K562 (cell line): ENCODE measurements around the gene EIF4G1. TPM values are rescaled to one million over a fixed set of nuclear protein-coding genes. Genes with fewer than 3 reads are reported as not detected.

ENCODE experiments used
- JUND ChIP-seq, 2 experiments: IDR thresholded peaks; 2 replicates in 1 of 2; 3 replicates in 1 of 2; pipeline ENCODE4 v1.6.1; 2011; ENCODE audit warnings: borderline replicate concordance in 2 of 2, low read depth in 2 of 2, low read length in 2 of 2, improper control_type of control experiment in 1 of 2, missing biosample characterization in 1 of 2, missing genetic modification characterization in 1 of 2, missing genetic modification reagents in 1 of 2
- MEF2A ChIP-seq: IDR thresholded peaks from 2 replicates; pipeline ENCODE4 v1.6.1; 2011; ENCODE audit warnings: low read depth, mild to moderate bottlenecking, low read length, moderate library complexity; ENCODE audit not compliant: control insufficient read depth
- RAD21 ChIP-seq, 2 experiments: fragments of 250-450 bp in 1 of 2; fragments of 450-650 bp in 1 of 2; sonication (Bioruptor Pico) in 1 of 2; formaldehyde crosslinking in 1 of 2; IDR thresholded peaks in 1 of 2; conservative IDR thresholded peaks in 1 of 2; 2 replicates each; pipeline versions ENCODE4 v1.4.0 to v1.8.0; 2020 to 2022; ENCODE audit warnings: mild to moderate bottlenecking in 2 of 2, moderate library complexity in 1 of 2
- RBM22 ChIP-seq: fragments of 200-400 bp; formaldehyde crosslinking; IDR thresholded peaks from 2 replicates; pipeline ENCODE4 v1.6.1; 2018; ENCODE audit warnings: low read length, low read depth; ENCODE audit not compliant: poor library complexity, severe bottlenecking
- RBM25 ChIP-seq: fragments of 200-400 bp; formaldehyde crosslinking; IDR thresholded peaks from 2 replicates; pipeline ENCODE4 v1.6.1; 2018; ENCODE audit warnings: low read length, low read depth, moderate library complexity; ENCODE audit not compliant: severe bottlenecking
- SIX5 ChIP-seq, 2 experiments: IDR thresholded peaks; 2 replicates each; pipeline ENCODE4 v1.6.1; 2011; ENCODE audit warnings: low read length in 2 of 2, borderline replicate concordance in 1 of 2, low read depth in 1 of 2, mild to moderate bottlenecking in 1 of 2, moderate library complexity in 1 of 2; ENCODE audit not compliant: insufficient read depth in 1 of 2
- TAF15 ChIP-seq: fragments of 200-400 bp; formaldehyde crosslinking; IDR thresholded peaks from 2 replicates; pipeline ENCODE4 v1.6.1; 2017; ENCODE audit warnings: mild to moderate bottlenecking, low read depth, low read length, moderate library complexity
- TBL1XR1 ChIP-seq, 2 experiments: IDR thresholded peaks; 2 replicates each; pipeline ENCODE4 v1.6.1; 2012; ENCODE audit warnings: improper control_type of control experiment in 2 of 2, low read length in 2 of 2, mild to moderate bottlenecking in 1 of 2
- TOE1 ChIP-seq, 2 experiments: fragments of 450-650 bp in 1 of 2; sonication (generic) in 1 of 2; formaldehyde crosslinking in 1 of 2; IDR thresholded peaks; 2 replicates each; pipeline versions ENCODE4 v1.7.1 to v1.8.0; 2016 to 2022; ENCODE audit warnings: borderline replicate concordance in 2 of 2, mild to moderate bottlenecking in 2 of 2, antibody characterized with exemption in 1 of 2, inconsistent platforms in 1 of 2, low read depth in 1 of 2, missing genetic modification reagents in 1 of 2, moderate library complexity in 1 of 2
- U2AF2 ChIP-seq: fragments of 200-400 bp; formaldehyde crosslinking; optimal IDR thresholded peaks from 2 replicates; pipeline ENCODE3; 2017; ENCODE audit warnings: low read depth, mild to moderate bottlenecking, low read length
- ZC3H11A ChIP-seq: IDR thresholded peaks from 2 replicates; pipeline ENCODE4 v1.6.1; 2012; ENCODE audit warnings: low read depth, low read length, improper control_type of control experiment
- ZNF134 ChIP-seq: fragments of 250-450 bp; sonication (Bioruptor Pico); conservative IDR thresholded peaks from 2 replicates; pipeline ENCODE4 v1.4.0; 2020
- ZNF324 ChIP-seq: fragments of 250-450 bp; sonication (Bioruptor Pico); IDR thresholded peaks from 2 replicates; pipeline ENCODE4 v1.4.0; 2020; ENCODE audit warnings: mild to moderate bottlenecking
- ZNF551 ChIP-seq: fragments of 250-450 bp; sonication (Bioruptor Pico); IDR thresholded peaks from 2 replicates; pipeline ENCODE4 v1.5.0; 2021; ENCODE audit warnings: mild to moderate bottlenecking, moderate library complexity
- ZNF668 ChIP-seq: fragments of 250-450 bp; sonication (Bioruptor Pico); IDR thresholded peaks from 2 replicates; pipeline ENCODE4 v1.8.0; 2022; ENCODE audit warnings: mild to moderate bottlenecking, inconsistent platforms
- ZNF77 ChIP-seq: fragments of 250-450 bp; sonication (Bioruptor Pico); IDR thresholded peaks from 2 replicates; pipeline ENCODE4 v1.5.0; 2020
- polyA plus RNA-seq, 8 experiments: library from polyadenylated mRNA; depleted of rRNA in 4 of 8; stranded (reverse) in 5 of 8; unstranded in 3 of 8; fragments of >200 nt; fragmentation: Nextera tagmentation in 2 of 8; fragmentation: Illumina TruSeq in 1 of 8; extraction: Ambion mirVana in 2 of 8; extraction: Trizol in 1 of 8; gene quantifications; 2 replicates each; pipeline versions ENCODE4 v1.2.1 to v1.2.3, GENCODE V29; 2011 to 2014; ENCODE audit warnings: inconsistent platforms in 1 of 8, missing spikeins in 1 of 8
- total RNA-seq, 7 experiments: library from RNA; depleted of rRNA in 6 of 7; stranded (reverse); fragments of >200 nt in 6 of 7; fragmentation: Illumina TruSeq in 2 of 7; extraction: Trizol in 2 of 7; gene quantifications; 2 replicates each; pipeline versions ENCODE4 v1.2.1 to v1.2.3, GENCODE V29; 2011 to 2021; ENCODE audit warnings: low replicate concordance in 1 of 7
- TF ChIP-seq, protein P1 (sequence below), 2 experiments: fragments of 450-650 bp; IDR thresholded peaks; 2 replicates each; pipeline ENCODE4 v1.6.1; 2018; ENCODE audit warnings: mild to moderate bottlenecking in 2 of 2, low read depth in 1 of 2; ENCODE audit not compliant: partially characterized antibody in 2 of 2
- TF ChIP-seq, protein P2 (sequence below): fragments of 450-650 bp; formaldehyde crosslinking; IDR thresholded peaks from 2 replicates; pipeline ENCODE4 v1.4.0; 2020; ENCODE audit warnings: mild to moderate bottlenecking, moderate library complexity
- TF ChIP-seq, protein P3 (sequence below): fragments of 250-450 bp; sonication (Bioruptor Pico); IDR thresholded peaks from 2 replicates; pipeline ENCODE4 v1.4.0; 2020; ENCODE audit warnings: mild to moderate bottlenecking

EIF4G1 gene
- total and polyA plus RNA-seq, 9 of the 15 experiments (the other 6 are each of a cell fraction or from before 2014, with no cell fraction given): 4.6 to 505 (median 155) TPM

DNA sequence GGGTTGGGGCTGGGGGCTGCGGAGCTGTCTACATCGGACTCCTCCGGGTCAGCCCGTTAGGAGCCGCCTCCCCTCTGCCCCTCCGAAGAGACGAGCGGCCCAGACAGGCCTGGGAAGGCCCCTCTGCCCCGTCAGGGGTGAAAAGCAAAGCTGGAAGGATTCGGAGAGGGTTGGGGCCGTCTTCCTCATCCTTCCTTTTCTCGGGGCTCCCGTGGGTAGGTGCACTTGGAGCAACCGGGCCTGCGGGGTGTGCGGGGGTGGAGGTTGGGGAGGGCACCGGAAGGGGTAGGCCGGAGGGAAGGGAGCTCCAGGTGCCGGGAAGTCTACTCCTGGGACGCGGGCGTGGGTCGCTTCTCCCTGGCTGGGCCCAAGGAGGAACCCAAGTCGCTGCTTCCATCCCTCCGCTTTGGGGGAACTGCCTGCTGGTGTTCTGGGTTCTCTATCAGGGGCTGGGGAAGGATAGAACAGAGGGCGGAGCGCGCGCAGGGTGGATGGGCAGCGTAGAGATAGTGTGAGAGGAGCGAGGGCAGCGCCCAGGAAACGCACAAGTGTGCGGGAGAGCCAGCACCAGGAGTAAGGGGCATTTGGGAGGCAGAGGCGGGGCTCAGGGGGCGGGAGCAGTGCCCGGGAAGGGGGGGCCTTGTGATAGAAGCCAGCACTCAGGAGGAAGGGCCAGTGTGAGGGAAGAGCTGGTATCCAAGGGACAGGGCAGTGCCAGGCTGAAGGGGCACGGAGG is 47.7 kb downstream of the EIF4G1 start (continued):
- TF ChIP-seq, protein P1, sequence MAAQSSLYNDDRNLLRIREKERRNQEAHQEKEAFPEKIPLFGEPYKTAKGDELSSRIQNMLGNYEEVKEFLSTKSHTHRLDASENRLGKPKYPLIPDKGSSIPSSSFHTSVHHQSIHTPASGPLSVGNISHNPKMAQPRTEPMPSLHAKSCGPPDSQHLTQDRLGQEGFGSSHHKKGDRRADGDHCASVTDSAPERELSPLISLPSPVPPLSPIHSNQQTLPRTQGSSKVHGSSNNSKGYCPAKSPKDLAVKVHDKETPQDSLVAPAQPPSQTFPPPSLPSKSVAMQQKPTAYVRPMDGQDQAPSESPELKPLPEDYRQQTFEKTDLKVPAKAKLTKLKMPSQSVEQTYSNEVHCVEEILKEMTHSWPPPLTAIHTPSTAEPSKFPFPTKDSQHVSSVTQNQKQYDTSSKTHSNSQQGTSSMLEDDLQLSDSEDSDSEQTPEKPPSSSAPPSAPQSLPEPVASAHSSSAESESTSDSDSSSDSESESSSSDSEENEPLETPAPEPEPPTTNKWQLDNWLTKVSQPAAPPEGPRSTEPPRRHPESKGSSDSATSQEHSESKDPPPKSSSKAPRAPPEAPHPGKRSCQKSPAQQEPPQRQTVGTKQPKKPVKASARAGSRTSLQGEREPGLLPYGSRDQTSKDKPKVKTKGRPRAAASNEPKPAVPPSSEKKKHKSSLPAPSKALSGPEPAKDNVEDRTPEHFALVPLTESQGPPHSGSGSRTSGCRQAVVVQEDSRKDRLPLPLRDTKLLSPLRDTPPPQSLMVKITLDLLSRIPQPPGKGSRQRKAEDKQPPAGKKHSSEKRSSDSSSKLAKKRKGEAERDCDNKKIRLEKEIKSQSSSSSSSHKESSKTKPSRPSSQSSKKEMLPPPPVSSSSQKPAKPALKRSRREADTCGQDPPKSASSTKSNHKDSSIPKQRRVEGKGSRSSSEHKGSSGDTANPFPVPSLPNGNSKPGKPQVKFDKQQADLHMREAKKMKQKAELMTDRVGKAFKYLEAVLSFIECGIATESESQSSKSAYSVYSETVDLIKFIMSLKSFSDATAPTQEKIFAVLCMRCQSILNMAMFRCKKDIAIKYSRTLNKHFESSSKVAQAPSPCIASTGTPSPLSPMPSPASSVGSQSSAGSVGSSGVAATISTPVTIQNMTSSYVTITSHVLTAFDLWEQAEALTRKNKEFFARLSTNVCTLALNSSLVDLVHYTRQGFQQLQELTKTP (IDR thresholded peaks at IDR 0.05; ENCODE audit: low read depth in 1 of 2, partially characterized antibody in 2 of 2): peak in 1 of 2 experiments; percentile 28
- TF ChIP-seq ZC3H11A (no peak), ZNF134 (CRISPR knock-in tag) (no peak), RBM22 (no peak), TOE1 (IDR thresholded peaks at IDR 0.05; ENCODE audit: borderline replicate concordance) (peak; percentile 49; the same call in 1 of the 2 replicates), TOE1 (CRISPR knock-in tag; IDR thresholded peaks at IDR 0.05; ENCODE audit: borderline replicate concordance, low read depth) (no peak), JUND (IDR thresholded peaks at IDR 0.05; ENCODE audit: borderline replicate concordance, low read depth, low read length) (no peak), JUND (tag; IDR thresholded peaks at IDR 0.05; ENCODE audit: borderline replicate concordance, low read depth, low read length) (no peak), MEF2A (no peak), ZNF324 (CRISPR knock-in tag) (no peak), RBM25 (no peak), ZNF668 (CRISPR knock-in tag) (no peak), RAD21 (CRISPR knock-in tag; conservative IDR thresholded peaks at IDR 0.05 in 1 of 2, IDR thresholded peaks at IDR 0.05 in 1 of 2) (no peak), SIX5 (IDR thresholded peaks at IDR 0.05; ENCODE audit: borderline replicate concordance in 1 of 2, insufficient read depth in 1 of 2, low read depth in 1 of 2, low read length in 2 of 2) (no peak), ZNF551 (CRISPR knock-in tag) (no peak), TBL1XR1 (IDR thresholded peaks at IDR 0.05; ENCODE audit: low read length in 2 of 2) (no peak), U2AF2 (no peak), ZNF77 (no peak), TAF15 (no peak)
- TF ChIP-seq, protein P2, sequence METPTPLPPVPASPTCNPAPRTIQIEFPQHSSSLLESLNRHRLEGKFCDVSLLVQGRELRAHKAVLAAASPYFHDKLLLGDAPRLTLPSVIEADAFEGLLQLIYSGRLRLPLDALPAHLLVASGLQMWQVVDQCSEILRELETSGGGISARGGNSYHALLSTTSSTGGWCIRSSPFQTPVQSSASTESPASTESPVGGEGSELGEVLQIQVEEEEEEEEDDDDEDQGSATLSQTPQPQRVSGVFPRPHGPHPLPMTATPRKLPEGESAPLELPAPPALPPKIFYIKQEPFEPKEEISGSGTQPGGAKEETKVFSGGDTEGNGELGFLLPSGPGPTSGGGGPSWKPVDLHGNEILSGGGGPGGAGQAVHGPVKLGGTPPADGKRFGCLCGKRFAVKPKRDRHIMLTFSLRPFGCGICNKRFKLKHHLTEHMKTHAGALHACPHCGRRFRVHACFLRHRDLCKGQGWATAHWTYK: no peak
- TF ChIP-seq, protein P3, sequence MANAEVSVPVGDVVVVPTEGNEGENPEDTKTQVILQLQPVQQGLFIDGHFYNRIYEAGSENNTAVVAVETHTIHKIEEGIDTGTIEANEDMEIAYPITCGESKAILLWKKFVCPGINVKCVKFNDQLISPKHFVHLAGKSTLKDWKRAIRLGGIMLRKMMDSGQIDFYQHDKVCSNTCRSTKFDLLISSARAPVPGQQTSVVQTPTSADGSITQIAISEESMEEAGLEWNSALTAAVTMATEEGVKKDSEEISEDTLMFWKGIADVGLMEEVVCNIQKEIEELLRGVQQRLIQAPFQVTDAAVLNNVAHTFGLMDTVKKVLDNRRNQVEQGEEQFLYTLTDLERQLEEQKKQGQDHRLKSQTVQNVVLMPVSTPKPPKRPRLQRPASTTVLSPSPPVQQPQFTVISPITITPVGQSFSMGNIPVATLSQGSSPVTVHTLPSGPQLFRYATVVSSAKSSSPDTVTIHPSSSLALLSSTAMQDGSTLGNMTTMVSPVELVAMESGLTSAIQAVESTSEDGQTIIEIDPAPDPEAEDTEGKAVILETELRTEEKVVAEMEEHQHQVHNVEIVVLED (CRISPR knock-in tag): no peak
